Suprapubic skin (tissue), 4 donors: ENCODE measurements around the gene YOD1. TPM values are rescaled to one million over a fixed set of nuclear protein-coding genes. Genes with fewer than 3 reads are reported as not detected.

Experiments used
- DNase-seq, 2 donors: peaks; one replicate each; pipeline ENCODE4 v3.0.0-alpha.2; 2019; ENCODE audit warnings: low spot score in 2 of 2
- H3K27ac ChIP-seq: fragments of 200-600 bp; sonication (generic); one replicate; pipeline ENCODE4 v1.5.1; 2019
- H3K27me3 ChIP-seq: fragments of 200-600 bp; sonication (generic); one replicate; pipeline ENCODE4 v1.5.1; 2019
- H3K36me3 ChIP-seq: fragments of 200-600 bp; sonication (generic); one replicate; pipeline ENCODE4 v1.5.1; 2019
- H3K4me1 ChIP-seq: fragments of 200-600 bp; sonication (generic); one replicate; pipeline ENCODE4 v1.5.1; 2019
- H3K4me3 ChIP-seq: fragments of 200-600 bp; sonication (generic); one replicate; pipeline ENCODE4 v1.5.1; 2019; ENCODE audit warnings: mild to moderate bottlenecking
- H3K9me3 ChIP-seq: fragments of 200-600 bp; sonication (generic); one replicate; pipeline ENCODE4 v1.5.1; 2019
- EP300 ChIP-seq: sonication (generic); formaldehyde crosslinking; IDR thresholded peaks from one replicate; pipeline ENCODE4 v1.6.1; 2017; ENCODE audit warnings: antibody characterized with exemption
- POLR2A ChIP-seq, 2 donors: fragments of 450-650 bp; IDR thresholded peaks; one replicate each; pipeline ENCODE4 v1.6.1; 2017; ENCODE audit warnings: antibody characterized with exemption in 2 of 2, mild to moderate bottlenecking in 2 of 2, moderate library complexity in 2 of 2
- POLR2AphosphoS5 ChIP-seq, 3 donors: sonication (generic); formaldehyde crosslinking; IDR thresholded peaks; one replicate each; pipeline ENCODE4 v1.6.1; 2017; ENCODE audit warnings: antibody characterized with exemption in 3 of 3
- WGBS: methylation state at CpG from one replicate; pipeline ENCODE4 v1.1.5; 2018; 5-methylcytosine and 5-hydroxymethylcytosine counted together
- total RNA-seq, 4 donors: library from RNA; depleted of rRNA; stranded (reverse); fragments of >200 nt; gene quantifications; one replicate each; pipeline ENCODE4 v1.1.0, GENCODE V29; 2016
- TF ChIP-seq, protein P1 (sequence below), 2 donors: fragments of 200-600 bp in 1 of 2; fragments of 450-650 bp in 1 of 2; sonication (generic) in 1 of 2; IDR thresholded peaks; one replicate each; pipeline ENCODE4 v1.5.1; 2016 to 2019; ENCODE audit warnings: antibody characterized with exemption in 2 of 2, mild to moderate bottlenecking in 1 of 2, moderate library complexity in 1 of 2

Gene YOD1
- total RNA-seq, 4 donors from 2014 or later = 20.4 to 63.6 (median 42.8) TPM

DNA sequence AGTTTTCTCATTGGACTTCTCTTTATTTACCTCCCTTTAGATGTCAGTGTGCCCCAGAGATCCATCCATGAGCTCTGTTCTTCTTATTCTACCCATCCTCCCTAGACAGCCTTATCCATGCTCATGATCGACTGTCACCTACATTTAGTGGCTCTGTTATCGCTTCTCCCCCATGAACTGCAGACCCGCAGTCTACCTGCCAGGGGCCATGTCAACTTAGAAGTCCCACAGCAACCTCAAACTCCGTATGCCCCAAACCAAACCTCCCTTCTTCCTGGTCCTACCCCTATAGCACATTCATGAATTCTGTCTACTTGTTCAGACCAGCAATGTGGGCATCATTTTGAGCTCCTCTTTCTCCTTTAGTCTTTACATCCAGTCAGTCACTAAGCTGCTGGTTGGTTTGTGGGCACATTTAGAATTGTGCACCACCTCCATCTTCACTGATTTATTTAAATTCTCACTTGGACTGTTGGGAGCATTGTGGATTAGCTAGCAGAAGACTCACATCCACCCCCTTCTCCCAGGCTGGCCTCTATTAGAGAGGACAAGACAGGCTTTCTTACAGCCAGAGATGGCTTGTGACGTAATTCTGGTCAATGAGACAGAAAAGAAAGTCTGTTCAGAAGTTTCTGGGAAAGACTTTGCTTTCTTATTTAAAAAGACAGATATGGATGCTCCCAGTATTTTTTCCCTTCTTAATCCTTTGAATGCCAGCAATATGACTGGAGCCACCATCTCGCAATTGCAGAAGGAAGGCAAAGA, 37.5 kb downstream of the YOD1 start:
- Histone ChIP-seq H3K4me1 (peaks cover 10% of the 10 kb centered on the region), H3K9me3 (no peaks in the 10 kb centered on the region), H3K36me3 (no peaks in the 10 kb centered on the region), H3K4me3 (no peak overlapping the region), H3K27ac (no peak overlapping the region), H3K27me3 (no peaks in the 10 kb centered on the region)
- no peak for DNase-seq
- TF ChIP-seq POLR2AphosphoS5 (IDR thresholded peaks at IDR 0.05) = no peak
- TF ChIP-seq EP300 = no peak
- TF ChIP-seq, protein P1, sequence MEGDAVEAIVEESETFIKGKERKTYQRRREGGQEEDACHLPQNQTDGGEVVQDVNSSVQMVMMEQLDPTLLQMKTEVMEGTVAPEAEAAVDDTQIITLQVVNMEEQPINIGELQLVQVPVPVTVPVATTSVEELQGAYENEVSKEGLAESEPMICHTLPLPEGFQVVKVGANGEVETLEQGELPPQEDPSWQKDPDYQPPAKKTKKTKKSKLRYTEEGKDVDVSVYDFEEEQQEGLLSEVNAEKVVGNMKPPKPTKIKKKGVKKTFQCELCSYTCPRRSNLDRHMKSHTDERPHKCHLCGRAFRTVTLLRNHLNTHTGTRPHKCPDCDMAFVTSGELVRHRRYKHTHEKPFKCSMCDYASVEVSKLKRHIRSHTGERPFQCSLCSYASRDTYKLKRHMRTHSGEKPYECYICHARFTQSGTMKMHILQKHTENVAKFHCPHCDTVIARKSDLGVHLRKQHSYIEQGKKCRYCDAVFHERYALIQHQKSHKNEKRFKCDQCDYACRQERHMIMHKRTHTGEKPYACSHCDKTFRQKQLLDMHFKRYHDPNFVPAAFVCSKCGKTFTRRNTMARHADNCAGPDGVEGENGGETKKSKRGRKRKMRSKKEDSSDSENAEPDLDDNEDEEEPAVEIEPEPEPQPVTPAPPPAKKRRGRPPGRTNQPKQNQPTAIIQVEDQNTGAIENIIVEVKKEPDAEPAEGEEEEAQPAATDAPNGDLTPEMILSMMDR (IDR thresholded peaks at IDR 0.05) = no peak
- TF ChIP-seq POLR2A (IDR thresholded peaks at IDR 0.05) = no peak
- 95% methylated on average over 6 of the region's 6 CpGs for whole genome bisulfite sequencing

DNA sequence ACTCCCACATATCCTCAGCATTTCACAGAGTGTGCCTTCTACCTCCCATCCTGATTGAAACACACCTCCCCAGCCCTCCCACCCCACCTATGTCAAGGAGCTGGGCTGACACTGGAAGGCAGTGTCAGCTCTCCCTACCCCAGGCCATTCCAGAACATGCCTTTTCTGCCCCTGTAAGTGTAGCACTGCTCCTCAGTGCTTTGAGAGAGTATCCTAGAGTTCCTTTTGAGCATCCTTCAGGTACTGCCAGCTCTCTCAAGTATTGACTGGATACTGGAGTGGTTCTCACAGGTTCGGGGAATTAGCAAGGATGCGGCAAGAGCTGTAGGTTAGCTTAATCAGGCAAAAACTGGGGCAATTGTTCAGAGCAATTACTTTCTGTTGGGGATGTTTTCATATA, 40.3 kb downstream of the YOD1 start:
- no peaks in the 10 kb centered on the region for H3K9me3 ChIP-seq
- TF ChIP-seq, protein P1 (IDR thresholded peaks at IDR 0.05) = no peak
- TF ChIP-seq POLR2AphosphoS5 (IDR thresholded peaks at IDR 0.05) = no peak
- no peaks in the 10 kb centered on the region for H3K27me3 ChIP-seq
- peak overlapping the region; percentile 48 for H3K27ac ChIP-seq
- no peaks in the 10 kb centered on the region for H3K36me3 ChIP-seq
- DNase-seq = no peak
- peaks cover 3% of the 10 kb centered on the region for H3K4me1 ChIP-seq
- H3K4me3 ChIP-seq = no peak overlapping the region
- WGBS = 96% methylated on average over 2 of the region's 2 CpGs

DNA sequence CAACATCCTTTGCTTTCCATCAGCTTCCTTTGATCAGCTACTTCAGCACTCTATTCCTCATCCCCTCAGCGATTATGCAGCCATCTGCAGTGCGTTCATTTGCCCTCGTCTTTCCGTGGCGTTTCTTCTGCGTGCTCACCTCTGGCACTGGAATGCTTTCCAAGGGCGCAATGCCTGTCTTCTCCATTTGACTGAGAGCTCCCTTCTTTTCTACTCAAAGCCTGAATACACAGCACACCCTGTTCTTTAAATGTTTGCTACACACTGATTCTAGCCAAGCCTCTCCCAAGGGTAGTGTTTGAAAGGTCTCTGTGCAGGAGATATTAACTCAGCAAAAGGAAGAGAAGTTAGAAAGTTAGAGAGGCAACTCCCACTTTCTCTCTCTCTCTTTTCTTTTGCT, 41.1 kb downstream of the YOD1 start:
- Histone ChIP-seq H3K27ac (peak overlapping the region; percentile 48), H3K9me3 (no peaks in the 10 kb centered on the region), H3K4me3 (no peak overlapping the region), H3K27me3 (no peaks in the 10 kb centered on the region), H3K4me1 (peaks cover 3% of the 10 kb centered on the region), H3K36me3 (no peaks in the 10 kb centered on the region)
- no peak for TF ChIP-seq POLR2A (IDR thresholded peaks at IDR 0.05)
- no peak for TF ChIP-seq POLR2AphosphoS5 (IDR thresholded peaks at IDR 0.05)
- TF ChIP-seq, protein P1 (IDR thresholded peaks at IDR 0.05) = no peak
- no peak for TF ChIP-seq EP300
- 87% methylated on average over 7 of the region's 7 CpGs for WGBS
- no peak for DNase-seq

DNA sequence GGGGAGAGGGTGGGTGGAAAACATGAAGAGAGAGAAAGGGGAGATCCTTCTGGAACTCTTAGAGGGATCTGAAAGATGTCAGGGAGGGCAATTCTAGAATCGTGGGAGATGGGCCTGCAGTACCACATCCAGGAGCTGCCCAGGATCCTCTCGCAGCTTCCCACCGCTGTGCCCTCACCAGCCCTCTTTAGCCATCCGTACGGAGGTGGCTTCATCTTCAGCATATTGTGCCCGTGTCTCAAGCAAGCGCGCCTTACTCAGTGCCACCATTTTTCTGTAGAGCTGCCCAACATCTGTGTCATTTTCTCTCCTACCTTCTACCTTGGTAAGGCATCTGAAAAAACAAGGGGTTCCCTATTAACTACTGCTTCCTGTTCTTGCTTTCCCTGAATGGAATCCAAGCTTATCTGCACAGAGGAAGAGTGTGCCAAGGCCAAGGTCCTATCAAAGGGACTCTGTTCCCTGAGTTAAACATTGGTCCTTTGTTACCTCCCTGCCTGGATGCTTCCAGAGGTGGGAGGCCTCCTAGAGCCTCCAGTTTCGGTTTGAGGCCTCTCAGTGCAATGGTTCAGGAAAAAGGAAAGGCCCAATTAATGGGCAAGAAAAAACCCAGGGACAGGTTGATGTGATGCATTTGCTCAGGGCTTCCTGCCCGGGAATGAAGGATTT, 41.7 kb downstream of the YOD1 start:
- TF ChIP-seq POLR2A (IDR thresholded peaks at IDR 0.05) (no peak), EP300 (no peak), POLR2AphosphoS5 (IDR thresholded peaks at IDR 0.05) (no peak)
- TF ChIP-seq, protein P1 (IDR thresholded peaks at IDR 0.05) = no peak
- H3K9me3 ChIP-seq = no peaks in the 10 kb centered on the region
- WGBS = 87% methylated on average over 10 of the region's 10 CpGs
- peaks cover 5% of the 10 kb centered on the region for H3K4me1 ChIP-seq
- H3K36me3 ChIP-seq = no peaks in the 10 kb centered on the region
- H3K4me3 ChIP-seq = no peak overlapping the region
- peak overlapping the region; percentile 48 for H3K27ac ChIP-seq
- DNase-seq = no peak
- no peaks in the 10 kb centered on the region for H3K27me3 ChIP-seq

DNA sequence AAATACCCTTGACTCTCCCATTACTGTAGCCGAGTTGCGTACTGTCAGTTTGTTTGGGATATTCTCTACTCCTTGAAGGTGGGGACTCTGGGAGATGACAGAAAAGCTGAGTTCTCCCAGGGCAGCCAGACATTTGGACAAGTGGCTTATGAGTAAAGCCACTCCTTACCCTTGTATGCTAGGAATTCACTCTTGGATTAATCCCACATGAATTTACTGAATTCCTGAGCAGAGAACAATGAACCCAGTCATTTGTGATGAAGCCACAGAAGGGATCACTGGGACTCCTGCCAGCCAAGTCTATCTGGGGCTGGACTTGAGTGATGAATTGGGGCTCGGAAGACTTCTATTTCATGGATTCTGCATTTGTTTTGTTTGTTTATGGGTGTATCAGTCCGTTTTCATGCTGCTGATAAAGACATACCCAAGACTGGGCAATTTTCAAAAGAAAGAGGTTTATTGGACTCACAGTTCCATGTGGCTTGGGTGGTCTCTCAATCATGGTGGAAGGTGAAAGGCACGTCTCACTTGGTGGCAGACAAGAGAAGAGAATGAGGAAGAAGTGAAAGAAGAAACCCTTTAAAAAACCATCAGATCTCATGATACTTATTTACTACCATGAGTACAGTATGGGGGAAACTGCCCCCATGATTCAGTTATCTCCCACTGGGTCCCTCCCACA, 43.5 kb downstream of the YOD1 start:
- Histone ChIP-seq H3K4me1 (peaks cover 12% of the 10 kb centered on the region), H3K27ac (peak overlapping the region; percentile 57), H3K4me3 (no peak overlapping the region), H3K36me3 (no peaks in the 10 kb centered on the region), H3K9me3 (no peaks in the 10 kb centered on the region), H3K27me3 (no peaks in the 10 kb centered on the region)
- TF ChIP-seq POLR2A (IDR thresholded peaks at IDR 0.05) = no peak
- TF ChIP-seq EP300 = no peak
- TF ChIP-seq, protein P1 (IDR thresholded peaks at IDR 0.05) = no peak
- TF ChIP-seq POLR2AphosphoS5 (IDR thresholded peaks at IDR 0.05) = no peak
- DNase-seq = no peak
- 64% methylated on average over 5 of the region's 5 CpGs for WGBS
